ENCODE results near the gene KIF26B. TPM values are rescaled to one million over a fixed set of nuclear protein-coding genes. Genes with fewer than 3 reads are reported as not detected.

KIF26B gene
- total RNA-seq, 1 experiment from 2014 or later = 1.6 TPM

GRCh38 chr1:245131026-245131393, 23.8 kb upstream of the KIF26B start:
- POLR2A ChIA-PET = no interaction called here
- H3K4me1 Mint-ChIP-seq (ENCODE audit: insufficient read depth, unreplicated experiment) = peaks cover 14% of the 10 kb centered on the region
- DNase-seq (ENCODE audit: unreplicated experiment) = no peak

GRCh38 chr1:245132771-245133170, 22.0 kb upstream of the KIF26B start:
- H3K9me3 Mint-ChIP-seq (ENCODE audit: unreplicated experiment) = peaks cover 6% of the 10 kb centered on the region
- no TSS peak for BruUV-seq (replicated peaks)
- ChIA-PET CTCF (interaction anchor here (0.5 to 1.3 kb wide), 4 partner anchors 20 to 264 kb away, joined by 3 to 5 read pairs (median 3); no protein-coding TSS in a partner anchor), POLR2A (no interaction called here)
- peaks cover 14% of the 10 kb centered on the region for H3K4me1 Mint-ChIP-seq (ENCODE audit: insufficient read depth, unreplicated experiment)
- no peak overlapping the region for H3K4me3 Mint-ChIP-seq (ENCODE audit: unreplicated experiment)
- DNase-seq (ENCODE audit: unreplicated experiment) = no peak
- intact Hi-C loops (cut with micrococcal nuclease) = no loop called here
- H3K36me3 Mint-ChIP-seq (ENCODE audit: insufficient read depth, unreplicated experiment) = no peaks in the 10 kb centered on the region
- H3K27me3 Mint-ChIP-seq (ENCODE audit: insufficient read depth, unreplicated experiment) = peaks cover 62% of the 10 kb centered on the region
- TF ChIP-seq, protein P1, sequence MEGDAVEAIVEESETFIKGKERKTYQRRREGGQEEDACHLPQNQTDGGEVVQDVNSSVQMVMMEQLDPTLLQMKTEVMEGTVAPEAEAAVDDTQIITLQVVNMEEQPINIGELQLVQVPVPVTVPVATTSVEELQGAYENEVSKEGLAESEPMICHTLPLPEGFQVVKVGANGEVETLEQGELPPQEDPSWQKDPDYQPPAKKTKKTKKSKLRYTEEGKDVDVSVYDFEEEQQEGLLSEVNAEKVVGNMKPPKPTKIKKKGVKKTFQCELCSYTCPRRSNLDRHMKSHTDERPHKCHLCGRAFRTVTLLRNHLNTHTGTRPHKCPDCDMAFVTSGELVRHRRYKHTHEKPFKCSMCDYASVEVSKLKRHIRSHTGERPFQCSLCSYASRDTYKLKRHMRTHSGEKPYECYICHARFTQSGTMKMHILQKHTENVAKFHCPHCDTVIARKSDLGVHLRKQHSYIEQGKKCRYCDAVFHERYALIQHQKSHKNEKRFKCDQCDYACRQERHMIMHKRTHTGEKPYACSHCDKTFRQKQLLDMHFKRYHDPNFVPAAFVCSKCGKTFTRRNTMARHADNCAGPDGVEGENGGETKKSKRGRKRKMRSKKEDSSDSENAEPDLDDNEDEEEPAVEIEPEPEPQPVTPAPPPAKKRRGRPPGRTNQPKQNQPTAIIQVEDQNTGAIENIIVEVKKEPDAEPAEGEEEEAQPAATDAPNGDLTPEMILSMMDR (IDR thresholded peaks at IDR 0.05; ENCODE audit: unreplicated experiment) = no peak
- no peak overlapping the region for H3K27ac Mint-ChIP-seq (ENCODE audit: low read depth, unreplicated experiment)

More at GRCh38 chr1:245131026-245131393, 23.8 kb upstream of the KIF26B start:
- H3K27me3 Mint-ChIP-seq (ENCODE audit: insufficient read depth, unreplicated experiment) = peaks cover 47% of the 10 kb centered on the region
- H3K36me3 Mint-ChIP-seq (ENCODE audit: insufficient read depth, unreplicated experiment) = no peaks in the 10 kb centered on the region
- peaks cover 6% of the 10 kb centered on the region for H3K9me3 Mint-ChIP-seq (ENCODE audit: unreplicated experiment)
- CTCF ChIA-PET = no interaction called here
- no TSS peak for BruUV-seq (replicated peaks)
- H3K27ac Mint-ChIP-seq (ENCODE audit: low read depth, unreplicated experiment) = no peak overlapping the region
- TF ChIP-seq, protein P1 (IDR thresholded peaks at IDR 0.05; ENCODE audit: unreplicated experiment) = no peak
- intact Hi-C loops (cut with micrococcal nuclease) = no loop called here
- no peak overlapping the region for H3K4me3 Mint-ChIP-seq (ENCODE audit: unreplicated experiment)

- no TSS peak for BruUV-seq (replicated peaks)
- TF ChIP-seq, protein P1 (IDR thresholded peaks at IDR 0.05; ENCODE audit: unreplicated experiment) = no peak
- Mint-ChIP-seq H3K4me3 (ENCODE audit: unreplicated experiment) (no peak overlapping the region), H3K36me3 (ENCODE audit: insufficient read depth, unreplicated experiment) (no peaks in the 10 kb centered on the region), H3K9me3 (ENCODE audit: unreplicated experiment) (peaks cover 6% of the 10 kb centered on the region), H3K27me3 (ENCODE audit: insufficient read depth, unreplicated experiment) (peaks cover 62% of the 10 kb centered on the region), H3K4me1 (ENCODE audit: insufficient read depth, unreplicated experiment) (peaks cover 14% of the 10 kb centered on the region), H3K27ac (ENCODE audit: low read depth, unreplicated experiment) (no peak overlapping the region)
- DNase-seq (ENCODE audit: unreplicated experiment) = no peak
- POLR2A ChIA-PET = interaction anchor here (0.6 kb wide), 1 partner anchor 64 kb away, joined by 3 read pairs; no protein-coding TSS in a partner anchor
- intact Hi-C loops (cut with micrococcal nuclease) = no loop called here
- CTCF ChIA-PET = no interaction called here
Measured at GRCh38 chr1:245133995-245134715, 20.6 kb upstream of the KIF26B start.

GRCh38 chr1:245142171-245142798, 12.5 kb upstream of the KIF26B start:
- TF ChIP-seq, protein P1 (IDR thresholded peaks at IDR 0.05; ENCODE audit: unreplicated experiment) = no peak
- no peak overlapping the region for H3K27ac Mint-ChIP-seq (ENCODE audit: low read depth, unreplicated experiment)
- intact Hi-C loops (cut with micrococcal nuclease) = no loop called here
- no TSS peak for BruUV-seq (replicated peaks)
- H3K4me1 Mint-ChIP-seq (ENCODE audit: insufficient read depth, unreplicated experiment) = no peaks in the 10 kb centered on the region
- peaks cover 53% of the 10 kb centered on the region for H3K27me3 Mint-ChIP-seq (ENCODE audit: insufficient read depth, unreplicated experiment)
- H3K9me3 Mint-ChIP-seq (ENCODE audit: unreplicated experiment) = no peaks in the 10 kb centered on the region
- no peak for DNase-seq (ENCODE audit: unreplicated experiment)
- CTCF ChIA-PET = interaction anchor here (0.6 to 5.1 kb wide), 11 partner anchors 8 to 1309 kb away, joined by 3 to 46 read pairs (median 4); partner anchors contain the start of gene KIF26B
- no peak overlapping the region for H3K4me3 Mint-ChIP-seq (ENCODE audit: unreplicated experiment)
- H3K36me3 Mint-ChIP-seq (ENCODE audit: insufficient read depth, unreplicated experiment) = no peaks in the 10 kb centered on the region
- POLR2A ChIA-PET = interaction anchor here (1.1 kb wide), 1 partner anchor 11 kb away, joined by 8 read pairs; no protein-coding TSS in a partner anchor
